Measurements from ENCODE around the gene SLC66A3.

Gene SLC66A3

GRCh38 chr2:11147263-11147662 is 8.0 kb upstream of the SLC66A3 start:
- Mint-ChIP-seq H3K27me3 (ENCODE audit: low read depth) (peaks cover 7% of the 10 kb centered on the region), H3K4me1 (ENCODE audit: low read depth) (no peaks in the 10 kb centered on the region), H3K9me3 (no peaks in the 10 kb centered on the region), H3K27ac (no peak overlapping the region), H3K4me3 (no peak overlapping the region), H3K36me3 (ENCODE audit: low read depth) (no peaks in the 10 kb centered on the region)

DNA sequence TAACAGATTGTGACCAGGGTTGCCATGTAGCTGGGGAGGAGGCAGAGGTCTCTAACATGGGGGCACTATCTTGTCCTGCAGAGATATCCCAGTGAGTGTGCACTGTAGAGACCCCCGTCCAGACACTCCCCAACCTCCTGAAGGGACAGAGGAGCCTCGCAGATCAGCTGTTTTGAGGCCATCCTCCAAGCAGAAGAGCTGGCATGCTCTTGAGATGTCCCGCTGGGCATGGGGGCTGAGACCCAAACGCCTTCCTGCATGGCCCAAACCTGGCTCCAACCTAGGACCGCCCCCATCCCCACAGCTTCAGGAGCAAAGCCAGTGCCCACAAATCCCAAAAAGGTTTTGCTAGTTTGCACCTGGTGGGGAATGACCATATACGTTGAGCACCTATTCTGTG is 2.7 kb upstream of the SLC66A3 start:
- Mint-ChIP-seq H3K36me3 (ENCODE audit: low read depth) (no peaks in the 10 kb centered on the region), H3K9me3 (no peaks in the 10 kb centered on the region), H3K27ac (no peak overlapping the region), H3K4me3 (no peak overlapping the region), H3K4me1 (ENCODE audit: low read depth) (peaks cover 8% of the 10 kb centered on the region), H3K27me3 (ENCODE audit: low read depth) (no peaks in the 10 kb centered on the region)

DNA sequence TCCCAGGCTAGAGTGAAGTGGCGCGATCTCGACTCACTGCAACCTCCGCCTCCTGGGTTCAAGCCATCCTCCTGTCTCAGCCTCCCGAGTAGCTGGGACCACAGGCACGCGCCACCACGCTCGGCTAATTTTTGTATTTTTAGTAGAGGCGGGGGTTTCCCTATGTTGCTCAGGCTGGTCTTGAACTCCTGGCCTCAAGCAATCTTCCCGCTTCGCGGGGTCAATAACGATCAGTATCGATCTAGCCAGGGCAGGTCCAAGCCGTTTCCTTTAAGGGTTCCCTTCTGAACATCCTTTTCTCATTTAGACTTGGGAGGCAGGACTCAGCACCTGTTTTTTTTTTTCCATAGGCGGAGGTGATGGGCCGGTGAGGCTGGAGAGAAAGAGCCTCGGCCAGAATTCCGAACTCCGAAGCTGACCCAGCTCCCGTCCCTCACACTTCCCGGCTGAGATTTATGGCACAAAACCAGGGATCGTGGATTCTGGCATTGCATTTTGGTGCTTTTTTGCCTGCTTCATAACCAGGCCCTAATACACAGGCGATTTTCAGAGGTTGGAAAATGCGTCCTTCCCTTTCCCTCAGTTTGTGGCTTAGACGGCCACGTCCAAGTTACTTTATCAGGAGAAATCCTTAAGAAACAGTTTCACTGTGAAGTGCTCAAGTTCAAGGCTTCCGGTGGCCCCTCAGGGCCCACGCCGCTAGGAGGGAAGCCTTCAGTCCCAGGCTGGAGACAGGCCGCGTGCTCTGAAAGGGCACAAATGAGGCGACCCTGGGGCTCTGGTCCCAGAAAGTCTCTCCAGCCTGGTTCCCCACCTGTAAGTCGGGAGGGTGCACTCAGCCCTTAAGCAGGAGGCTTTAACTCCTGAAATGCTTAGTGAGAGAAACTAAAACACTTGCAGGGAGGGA is 998 bp upstream of the SLC66A3 start:
- peak overlapping the region; percentile 86 for H3K27ac Mint-ChIP-seq
- no peaks in the 10 kb centered on the region for H3K9me3 Mint-ChIP-seq

DNA sequence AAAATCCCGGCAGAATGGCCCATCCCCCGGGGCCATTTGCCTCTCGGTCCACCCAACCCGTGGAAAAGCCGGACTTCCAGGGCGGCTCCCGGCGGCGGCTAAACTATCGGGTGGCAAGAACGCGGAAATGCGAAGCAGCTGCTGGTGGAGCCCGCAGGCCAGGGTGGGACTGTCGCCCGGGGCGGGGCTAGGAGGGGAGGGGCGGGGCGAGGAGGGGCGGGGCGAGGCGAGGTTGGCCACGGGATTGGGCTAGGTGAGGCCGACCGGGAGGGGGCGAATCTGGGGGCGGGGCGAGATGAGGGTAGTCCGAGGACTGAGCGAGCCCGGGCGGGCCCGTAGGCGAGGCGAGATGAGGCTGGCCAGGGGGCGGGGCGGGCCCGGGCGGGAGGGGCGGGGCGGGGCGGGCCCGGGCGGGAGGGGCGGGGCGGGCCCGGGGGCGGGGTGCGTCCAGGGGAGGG is 315 bp upstream of the SLC66A3 start:
- Mint-ChIP-seq H3K9me3 (no peaks in the 10 kb centered on the region), H3K27ac (peak overlapping the region; percentile 86), H3K4me3 (peak overlapping the region; percentile 80), H3K27me3 (ENCODE audit: low read depth) (no peaks in the 10 kb centered on the region), H3K4me1 (ENCODE audit: low read depth) (peaks cover 8% of the 10 kb centered on the region), H3K36me3 (ENCODE audit: low read depth) (no peaks in the 10 kb centered on the region)

More for the DNA sequence above, 998 bp upstream of the SLC66A3 start:
- Mint-ChIP-seq H3K27me3 (ENCODE audit: low read depth) (no peaks in the 10 kb centered on the region), H3K4me1 (ENCODE audit: low read depth) (peaks cover 8% of the 10 kb centered on the region), H3K36me3 (ENCODE audit: low read depth) (no peaks in the 10 kb centered on the region), H3K4me3 (peak overlapping the region; percentile 80)

DNA sequence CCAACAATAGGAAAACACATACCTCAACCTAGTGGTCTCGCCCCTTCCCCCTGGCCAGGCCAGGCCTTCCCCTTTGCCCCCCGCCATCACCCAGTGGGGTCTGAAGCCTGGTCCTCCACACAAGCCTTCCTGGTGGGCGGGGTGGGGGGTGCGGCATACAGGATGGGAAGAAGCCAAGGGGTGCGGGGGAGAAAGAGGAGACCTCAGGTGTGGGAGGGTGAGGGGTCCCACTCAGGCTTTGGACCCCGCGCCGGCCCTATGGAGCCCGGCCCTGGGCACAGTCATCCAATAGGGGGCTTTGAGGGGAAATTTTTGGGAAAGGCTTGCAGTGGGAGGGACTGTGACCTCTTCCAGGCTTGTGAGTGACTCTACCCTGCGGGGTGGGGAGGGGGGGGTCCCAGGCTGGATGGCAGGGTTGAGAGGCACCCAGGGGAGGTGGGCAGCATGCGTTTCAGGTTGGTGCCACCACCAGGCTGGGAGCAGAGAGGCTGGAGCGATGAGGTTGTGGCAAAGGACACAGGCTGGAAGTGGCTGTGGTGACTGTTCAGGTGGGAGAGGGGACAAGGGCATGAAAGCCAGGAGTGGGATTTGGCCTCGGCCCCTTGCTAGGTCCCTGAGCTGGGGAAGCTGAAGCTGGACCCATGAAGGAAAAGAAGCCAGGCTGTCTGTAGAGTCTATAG is 1.3 kb downstream of the SLC66A3 start:
- Mint-ChIP-seq H3K27ac (no peak overlapping the region), H3K9me3 (no peaks in the 10 kb centered on the region), H3K4me3 (peak overlapping the region; percentile 83), H3K27me3 (ENCODE audit: low read depth) (no peaks in the 10 kb centered on the region), H3K4me1 (ENCODE audit: low read depth) (peaks cover 19% of the 10 kb centered on the region), H3K36me3 (ENCODE audit: low read depth) (no peaks in the 10 kb centered on the region)

- H3K36me3 Mint-ChIP-seq (ENCODE audit: low read depth) = no peaks in the 10 kb centered on the region
- H3K4me3 Mint-ChIP-seq = no peak overlapping the region
- no peaks in the 10 kb centered on the region for H3K27me3 Mint-ChIP-seq (ENCODE audit: low read depth)
- H3K27ac Mint-ChIP-seq = no peak overlapping the region
- no peaks in the 10 kb centered on the region for H3K9me3 Mint-ChIP-seq
- peaks cover 19% of the 10 kb centered on the region for H3K4me1 Mint-ChIP-seq (ENCODE audit: low read depth)
These were observed 2.0 kb downstream of the SLC66A3 start for GRCh38 chr2:11157296-11157695.

- H3K36me3 Mint-ChIP-seq (ENCODE audit: low read depth) = no peaks in the 10 kb centered on the region
- no peak overlapping the region for H3K4me3 Mint-ChIP-seq
- no peak overlapping the region for H3K27ac Mint-ChIP-seq
- no peaks in the 10 kb centered on the region for H3K27me3 Mint-ChIP-seq (ENCODE audit: low read depth)
- H3K4me1 Mint-ChIP-seq (ENCODE audit: low read depth) = peaks cover 19% of the 10 kb centered on the region
- H3K9me3 Mint-ChIP-seq = no peaks in the 10 kb centered on the region
These were observed 2.5 kb downstream of the SLC66A3 start for GRCh38 chr2:11157731-11158130.

GRCh38 chr2:11158916-11159573 is 3.8 kb downstream of the SLC66A3 start:
- Mint-ChIP-seq H3K36me3 (ENCODE audit: low read depth) (no peaks in the 10 kb centered on the region), H3K4me3 (no peak overlapping the region), H3K27ac (no peak overlapping the region), H3K9me3 (no peaks in the 10 kb centered on the region), H3K27me3 (ENCODE audit: low read depth) (no peaks in the 10 kb centered on the region), H3K4me1 (ENCODE audit: low read depth) (peaks cover 19% of the 10 kb centered on the region)

DNA sequence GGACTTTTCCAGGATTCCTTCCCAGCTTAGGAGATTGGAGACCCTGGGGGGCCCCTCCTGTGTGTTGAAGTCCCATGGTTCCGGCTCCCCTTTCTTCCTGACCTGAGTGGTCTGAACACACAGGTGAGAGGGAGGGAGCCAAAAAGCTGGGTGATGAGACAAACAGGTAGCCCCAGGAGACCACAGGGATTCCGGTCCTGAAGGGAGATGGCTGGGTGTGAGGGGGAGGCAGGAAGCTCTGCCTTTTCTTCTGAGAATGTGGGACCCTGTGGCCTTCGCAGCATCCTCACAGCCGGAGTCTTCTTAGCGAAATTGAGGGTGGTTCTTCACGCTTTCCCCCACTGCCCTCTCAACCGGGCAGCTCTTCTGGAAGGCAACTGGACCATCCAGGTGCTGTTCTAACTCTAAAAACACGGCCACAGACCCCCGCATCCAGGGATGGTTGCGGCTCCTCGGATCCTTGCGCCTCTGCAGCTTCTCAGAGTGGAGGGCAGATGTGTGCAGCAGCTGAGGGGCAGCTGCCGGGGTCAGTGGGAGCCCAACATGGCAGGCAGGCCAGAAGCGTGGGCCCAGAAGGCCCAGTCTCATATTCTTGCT is 4.4 kb downstream of the SLC66A3 start:
- Mint-ChIP-seq H3K4me1 (ENCODE audit: low read depth) (peaks cover 16% of the 10 kb centered on the region), H3K9me3 (no peaks in the 10 kb centered on the region), H3K4me3 (no peak overlapping the region), H3K27me3 (ENCODE audit: low read depth) (no peaks in the 10 kb centered on the region), H3K27ac (no peak overlapping the region), H3K36me3 (ENCODE audit: low read depth) (no peaks in the 10 kb centered on the region)

GRCh38 chr2:11160256-11160655 is 5.0 kb downstream of the SLC66A3 start:
- no peak overlapping the region for H3K27ac Mint-ChIP-seq
- H3K9me3 Mint-ChIP-seq = no peaks in the 10 kb centered on the region
- no peaks in the 10 kb centered on the region for H3K36me3 Mint-ChIP-seq (ENCODE audit: low read depth)
- peaks cover 15% of the 10 kb centered on the region for H3K4me1 Mint-ChIP-seq (ENCODE audit: low read depth)
- no peaks in the 10 kb centered on the region for H3K27me3 Mint-ChIP-seq (ENCODE audit: low read depth)
- no peak overlapping the region for H3K4me3 Mint-ChIP-seq

DNA sequence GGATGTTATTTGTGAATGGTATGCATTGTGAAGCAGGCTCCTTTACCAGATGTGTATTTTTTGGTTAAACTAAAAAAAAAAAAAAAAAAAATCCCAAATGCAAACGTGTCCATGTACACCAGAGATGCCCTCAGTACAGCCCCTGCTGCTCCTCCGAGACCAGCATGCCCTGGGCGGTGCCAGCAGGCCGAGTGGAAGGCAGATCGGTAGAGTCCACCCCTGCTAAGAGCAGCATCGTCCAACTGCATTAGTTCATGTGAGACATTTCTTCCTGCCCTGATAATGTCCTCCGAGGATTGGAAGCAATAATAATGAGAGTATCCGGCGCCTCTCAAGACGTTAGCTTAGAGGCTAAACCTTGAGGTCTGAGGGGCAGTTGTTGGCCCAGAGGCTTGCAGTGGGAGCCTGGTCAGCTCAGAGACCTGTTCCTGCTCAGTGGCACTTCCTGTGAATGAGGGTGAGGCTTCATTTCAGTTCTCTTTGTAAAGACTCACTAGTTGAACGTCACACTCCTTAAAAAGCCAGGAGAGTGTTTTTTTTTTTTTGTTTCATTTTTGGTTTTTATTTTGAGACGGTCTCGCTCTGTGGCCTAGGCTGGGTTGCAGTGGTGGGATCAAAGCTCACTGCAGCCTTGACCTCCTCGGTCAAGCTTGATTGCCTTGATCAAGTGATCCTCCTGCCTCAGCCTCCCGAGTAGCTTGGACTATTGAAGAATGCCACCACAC is 5.6 kb downstream of the SLC66A3 start:
- no peaks in the 10 kb centered on the region for H3K27me3 Mint-ChIP-seq (ENCODE audit: low read depth)
- no peaks in the 10 kb centered on the region for H3K36me3 Mint-ChIP-seq (ENCODE audit: low read depth)
- peaks cover 14% of the 10 kb centered on the region for H3K4me1 Mint-ChIP-seq (ENCODE audit: low read depth)
- peak overlapping the region; percentile 87 for H3K27ac Mint-ChIP-seq
- H3K9me3 Mint-ChIP-seq = no peaks in the 10 kb centered on the region
- no peak overlapping the region for H3K4me3 Mint-ChIP-seq

DNA sequence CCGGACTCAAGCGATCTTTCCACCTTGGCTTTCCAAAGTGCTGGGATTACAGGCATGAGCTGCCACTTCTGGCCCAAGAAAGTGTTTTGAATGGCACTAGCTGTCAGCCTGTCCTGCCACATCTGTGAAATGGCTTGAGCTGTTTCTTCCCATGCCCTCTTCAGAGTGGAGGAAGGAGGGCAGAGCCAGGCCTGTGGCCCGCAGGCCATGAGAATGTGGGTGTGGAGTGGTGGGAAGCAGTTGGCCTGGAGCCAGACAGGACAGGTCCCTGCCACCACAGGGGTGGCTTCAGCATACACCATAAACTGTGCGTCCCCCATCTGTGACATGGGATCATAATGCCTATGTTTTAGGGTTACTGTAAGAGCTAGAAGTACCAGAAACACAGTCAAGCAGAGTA is 6.5 kb downstream of the SLC66A3 start:
- Mint-ChIP-seq H3K4me3 (no peak overlapping the region), H3K27ac (no peak overlapping the region), H3K36me3 (ENCODE audit: low read depth) (no peaks in the 10 kb centered on the region), H3K4me1 (ENCODE audit: low read depth) (peaks cover 11% of the 10 kb centered on the region), H3K27me3 (ENCODE audit: low read depth) (no peaks in the 10 kb centered on the region), H3K9me3 (no peaks in the 10 kb centered on the region)

GRCh38 chr2:11163439-11164317 is 8.4 kb downstream of the SLC66A3 start:
- peaks cover 11% of the 10 kb centered on the region for H3K4me1 Mint-ChIP-seq (ENCODE audit: low read depth)
- H3K27ac Mint-ChIP-seq = no peak overlapping the region
- no peak overlapping the region for H3K4me3 Mint-ChIP-seq
- H3K9me3 Mint-ChIP-seq = no peaks in the 10 kb centered on the region
- no peaks in the 10 kb centered on the region for H3K36me3 Mint-ChIP-seq (ENCODE audit: low read depth)
- no peaks in the 10 kb centered on the region for H3K27me3 Mint-ChIP-seq (ENCODE audit: low read depth)

Measured in T-helper 1 cell treated with Interleukin-12 subunit alpha and Interleukin-12 subunit beta and Interleukin-4 antibody, amounts not matched to agents 30 μg/mL and 1 μg/mL, for 36 hours (primary cell).